GM04503 (cell line): ENCODE data around the gene STRIP2.
"Not testable (repeated sequence)": the region's sequence is repeated elsewhere in the genome, so short reads cannot be mapped to it uniquely, and the experiment has no call there.

Experiments used
- DNase-seq: peaks from one replicate; pipeline ENCODE4 v3.0.0-alpha.2; 2012; ENCODE audit warnings: low read depth

Gene STRIP2

GRCh38 chr7:129532375-129532774 lies 98.1 kb downstream of the STRIP2 start:
- DNase-seq: no peak

DNA sequence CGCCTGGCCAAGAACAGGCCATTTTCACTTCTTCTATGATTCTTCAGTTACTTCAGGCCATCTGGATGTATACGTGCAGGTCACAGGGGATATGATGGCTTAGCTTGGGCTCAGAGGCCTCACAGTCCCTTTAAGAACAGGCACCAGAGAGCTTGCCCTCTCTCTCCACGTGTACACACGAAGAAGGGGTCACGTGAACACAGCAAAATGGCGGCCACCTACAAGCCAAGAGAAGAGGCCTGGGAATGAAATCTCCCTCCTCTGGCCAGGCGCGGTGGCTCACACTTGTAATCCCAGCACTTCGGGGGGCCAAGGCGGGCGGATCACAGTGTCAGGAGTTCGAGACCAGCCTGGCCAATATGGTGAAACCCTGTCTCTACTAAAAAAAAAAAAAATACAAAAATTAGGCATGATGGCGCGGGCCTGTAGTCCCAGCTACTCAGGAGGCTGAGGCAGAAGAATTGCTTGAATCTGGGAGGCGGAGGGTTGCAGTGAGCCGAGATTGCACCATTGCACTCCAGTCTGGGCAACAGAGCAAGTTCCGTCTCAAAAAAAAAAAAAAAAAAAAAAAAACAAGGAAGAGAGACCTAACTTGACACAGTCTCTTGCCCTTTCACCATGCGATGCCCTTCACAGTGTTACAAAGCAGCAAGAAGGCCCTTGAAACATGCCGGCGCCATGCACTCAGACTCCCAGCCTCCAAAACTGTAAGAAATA lies 100.5 kb downstream of the STRIP2 start:
- not testable (repeated sequence) for DNase-seq

GRCh38 chr7:129535896-129536295 lies 101.7 kb downstream of the STRIP2 start:
- DNase-seq: no peak

GRCh38 chr7:129536323-129536722 lies 102.1 kb downstream of the STRIP2 start:
- DNase-seq: no peak
